ENCODE data around the gene B3GNT8.
A peak's percentile ranks its signal among the peaks of the same experiment; 100 is the strongest.
"Not testable (repeated sequence)": the region's sequence is repeated elsewhere in the genome, so short reads cannot be mapped to it uniquely, and the experiment has no call there.

The B3GNT8 gene

DNA sequence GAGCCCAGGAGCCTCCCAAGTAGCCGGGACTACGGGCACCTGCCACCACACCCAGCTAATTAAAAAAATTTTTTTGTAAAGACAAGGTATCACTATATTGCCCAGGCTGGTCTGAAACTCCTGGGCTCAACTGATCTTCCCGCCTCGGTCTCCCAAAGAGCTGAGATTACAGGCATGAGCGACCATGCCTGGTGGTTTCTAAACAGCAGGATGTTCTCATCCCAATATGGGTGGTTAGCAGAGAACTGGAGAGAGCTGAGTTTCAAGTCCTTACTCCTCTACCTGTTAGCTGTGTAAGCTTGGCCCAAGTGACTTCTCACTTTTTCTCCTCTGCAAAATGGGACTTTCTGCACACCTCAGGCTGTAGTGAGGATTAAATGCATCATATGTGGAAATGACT is 42.8 kb downstream of the B3GNT8 start:
- no peak for DNase-seq

DNA sequence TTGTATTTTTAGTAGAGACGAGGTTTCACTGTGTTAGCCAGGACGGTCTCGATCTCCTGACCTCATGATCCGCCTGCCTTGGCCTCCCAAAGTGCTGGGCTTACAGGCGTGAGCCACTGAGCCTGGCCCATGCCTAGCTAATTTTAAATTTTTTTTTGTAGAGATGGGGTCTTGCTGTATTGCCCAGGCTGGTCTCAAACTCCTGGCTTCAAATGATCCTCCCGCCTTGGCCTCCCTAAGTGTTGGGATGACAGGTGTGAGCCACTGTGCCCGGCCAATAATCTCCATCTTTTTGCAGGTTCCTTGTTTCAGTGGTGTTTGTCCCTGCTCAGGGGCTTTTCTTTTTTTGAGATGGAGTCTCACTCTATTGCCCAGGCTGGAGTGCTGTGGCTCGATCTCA is 45.6 kb downstream of the B3GNT8 start:
- DNase-seq: not testable (repeated sequence)

DNA sequence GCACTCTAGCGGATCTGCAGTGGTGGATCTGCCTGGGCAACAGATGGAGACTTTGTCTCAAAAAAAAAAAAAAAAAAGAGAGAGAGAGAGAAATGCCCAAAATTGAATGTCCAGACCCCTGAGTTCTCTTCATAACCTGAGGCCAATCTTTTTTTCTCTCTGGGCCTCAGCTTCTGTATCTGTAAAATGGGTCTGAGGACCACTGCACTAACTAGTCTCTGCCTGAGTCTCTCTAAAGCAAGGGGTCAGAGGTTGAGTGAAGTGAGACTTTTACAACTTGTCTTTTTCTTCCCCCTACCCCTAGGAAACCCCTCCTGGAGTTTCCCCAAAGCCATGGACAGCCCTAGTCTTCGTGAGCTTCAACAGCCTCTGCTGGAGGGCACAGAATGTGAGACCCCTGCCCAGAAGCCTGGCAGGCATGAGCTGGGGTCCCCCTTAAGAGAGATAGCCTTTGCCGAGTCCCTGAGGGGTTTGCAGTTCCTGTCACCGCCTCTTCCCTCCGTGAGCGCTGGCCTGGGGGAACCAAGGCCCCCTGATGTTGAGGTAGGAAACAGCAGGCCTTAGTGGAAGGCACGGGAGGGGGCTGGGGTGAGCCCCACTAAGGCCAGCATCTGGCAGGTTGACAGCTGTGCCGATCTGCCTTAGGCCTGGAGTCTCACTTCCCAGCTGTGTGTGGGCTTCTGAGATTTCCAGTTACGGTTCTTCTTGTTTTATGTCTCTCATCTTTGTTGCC is 49.0 kb downstream of the B3GNT8 start:
- no peak for DNase-seq

DNA sequence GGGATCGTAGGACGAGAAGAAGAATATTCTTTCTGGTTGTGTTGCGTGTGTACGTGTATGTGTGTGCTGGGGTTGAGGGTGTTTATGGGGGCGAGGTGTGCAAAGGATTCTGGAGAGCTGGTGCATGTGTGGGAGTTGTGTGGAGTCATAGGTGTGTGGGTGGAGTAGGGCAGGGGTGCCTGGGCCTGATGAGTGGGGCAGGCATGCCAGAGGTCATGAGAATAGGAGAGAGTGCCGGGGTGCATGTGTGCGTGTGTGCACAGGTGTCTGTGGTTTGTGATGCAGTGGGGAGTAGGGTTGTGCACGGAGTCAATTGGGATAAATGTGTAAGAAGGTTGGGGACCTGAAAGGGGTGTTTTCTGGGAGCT is 50.2 kb downstream of the B3GNT8 start:
- DNase-seq: no peak

DNA sequence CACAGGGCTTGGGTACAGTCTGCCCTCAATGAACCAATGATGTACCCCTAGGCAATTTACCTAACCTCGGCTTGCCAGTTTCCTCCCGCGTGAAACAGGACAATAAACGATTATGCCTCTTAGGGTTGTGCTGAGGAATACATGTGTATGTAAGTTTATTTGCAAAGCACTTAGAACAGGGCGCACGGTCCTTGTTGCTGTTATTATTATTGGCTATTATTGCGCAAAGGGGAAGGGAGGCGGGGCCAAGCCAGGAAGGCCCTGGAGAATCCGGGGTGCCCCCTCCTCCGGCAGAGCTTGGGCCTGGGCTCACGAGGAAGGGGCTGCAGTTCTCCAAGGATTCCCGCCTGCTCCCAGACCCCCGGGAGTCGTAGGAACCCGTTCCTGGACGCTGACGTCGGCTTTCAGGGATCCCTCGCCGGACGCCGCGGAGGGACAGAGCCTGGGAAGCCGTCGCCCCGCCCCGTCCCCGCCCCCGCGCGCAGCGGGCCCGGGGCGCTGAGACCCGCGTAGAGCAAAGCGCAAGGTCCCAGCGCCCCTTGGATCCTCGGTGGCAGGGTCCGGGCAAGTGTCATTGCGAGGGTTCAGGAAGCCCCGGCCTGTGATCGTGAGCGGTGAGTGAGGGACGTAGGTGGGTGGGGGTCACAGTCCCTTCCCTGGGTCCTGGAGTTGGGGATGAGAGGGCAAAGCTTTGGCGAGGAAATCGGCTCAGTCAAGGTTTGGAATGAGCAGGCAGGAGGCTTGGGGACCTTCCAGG is 50.8 kb downstream of the B3GNT8 start, which contains the start of gene TMEM91:
Gene TMEM91 (plus strand): TSS at position 293 of the 757 bp plus-strand sequence. CDS start 1,777 bp downstream, outside the sequence.
- DNase-seq: peak; percentile 29

Measured in CD4-positive, alpha-beta T cell treated with Interleukin-10 for 1 hour (primary cell).